ENCODE results near the gene SEC11C. TPM values are rescaled to one million over a fixed set of nuclear protein-coding genes. Genes with fewer than 3 reads are reported as not detected.

SEC11C gene
- total and polyA plus RNA-seq, 2 of the 8 experiments (the other 6 are each of a cell fraction or from before 2014, with no cell fraction given), result 27.1 to 59.3 TPM

DNA sequence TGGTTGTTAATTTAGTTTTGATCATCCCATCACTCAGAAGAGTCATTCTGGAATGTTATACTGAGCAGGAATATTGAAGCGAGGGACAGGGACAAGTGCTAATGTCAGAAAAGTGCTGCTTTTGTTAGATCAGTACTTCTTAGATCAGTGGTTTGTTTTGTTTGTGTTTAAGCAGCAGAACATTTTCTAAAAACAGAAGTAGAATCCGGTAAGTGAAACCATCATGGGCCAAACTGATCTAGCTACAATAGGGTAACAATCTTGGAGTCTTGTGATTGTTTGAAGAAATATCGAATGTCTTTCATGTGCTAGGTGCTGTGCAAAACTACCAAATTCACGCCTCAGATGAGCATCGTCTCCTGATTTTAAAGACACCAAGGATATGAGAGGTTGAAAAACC, 45.1 kb upstream of the SEC11C start:
- no peak overlapping the region for H3K4me3 ChIP-seq (ENCODE audit: extremely low read depth in 1 of 4, insufficient read depth in 2 of 4, low read depth in 3 of 4, low read length in 4 of 4)
- no peak overlapping the region for H4K5ac ChIP-seq (ENCODE audit: insufficient read length, low read depth, low read length)
- no peak overlapping the region for H2BK5ac ChIP-seq (ENCODE audit: low read depth, low read length)
- H4K20me1 ChIP-seq (replicated peaks in 1 of 2; ENCODE audit: control insufficient read depth in 1 of 2, insufficient read depth in 2 of 2, low read length in 2 of 2), result no peaks in the 10 kb centered on the region
- no peaks in the 10 kb centered on the region for H3K23me2 ChIP-seq (ENCODE audit: low read depth, low read length)
- H2BK20ac ChIP-seq (ENCODE audit: low read length), result no peak overlapping the region
- H2AK5ac ChIP-seq (ENCODE audit: low read depth, low read length), result no peak overlapping the region
- H3K23ac ChIP-seq (ENCODE audit: insufficient read length), result no peak overlapping the region
- H4K8ac ChIP-seq (ENCODE audit: extremely low read depth, insufficient read depth, low read length), result no peak overlapping the region
- no peak overlapping the region for H3K56ac ChIP-seq (replicated peaks; ENCODE audit: insufficient read length, low read depth, low read length)
- no peak overlapping the region for H3K14ac ChIP-seq (ENCODE audit: insufficient read length)
- no peak overlapping the region for H3K4me2 ChIP-seq (ENCODE audit: insufficient read depth in 1 of 2, low read depth in 2 of 2, low read length in 2 of 2)
- H3K79me1 ChIP-seq (ENCODE audit: low read depth, low read length), result no peaks in the 10 kb centered on the region
- H3K18ac ChIP-seq (ENCODE audit: extremely low read depth, low read length), result no peak overlapping the region
- no peak overlapping the region for H2BK12ac ChIP-seq (ENCODE audit: low read depth, low read length)
- no peaks in the 10 kb centered on the region for H3K9me3 ChIP-seq (ENCODE audit: insufficient read depth in 2 of 2, low read depth in 1 of 2, low read length in 1 of 2)
- no peak overlapping the region for H4K91ac ChIP-seq (replicated peaks; ENCODE audit: insufficient read length, low read length)
- H3K27me3 ChIP-seq (replicated peaks in 1 of 4; ENCODE audit: control insufficient read depth in 3 of 4, extremely low read depth in 1 of 4, insufficient read depth in 3 of 4, low read length in 3 of 4), result peaks cover 0 to 2% (median 0%) of the 10 kb centered on the region in 4 experiments; a peak in 1 of 7 replicates
- H3K9ac ChIP-seq (replicated peaks in 1 of 4; ENCODE audit: extremely low read depth in 1 of 4, low read depth in 3 of 4, low read length in 3 of 4), result no peak overlapping the region
- peaks cover 0 to 6% (median 3%) of the 10 kb centered on the region in 4 experiments; a peak in 4 of 7 replicates for H3K4me1 ChIP-seq (replicated peaks in 1 of 4; ENCODE audit: control insufficient read depth in 3 of 4, insufficient read depth in 4 of 4, low read length in 3 of 4)
- no peak overlapping the region for H3K4ac ChIP-seq (replicated peaks; ENCODE audit: insufficient read length, low read depth, low read length)
- no peak overlapping the region for H2BK120ac ChIP-seq (replicated peaks; ENCODE audit: low read depth, low read length)
- H2AFZ ChIP-seq (ENCODE audit: low read length), result no peak overlapping the region
- ChIA-PET CTCF (ENCODE audit: partially characterized antibody) (interaction anchor here (0.5 to 2.2 kb wide), 4 partner anchors 10 to 868 kb away, joined by 3 to 10 read pairs (median 4); no protein-coding TSS in a partner anchor), POLR2A (ENCODE audit: partially characterized antibody) (no interaction called here)
- DNase-seq (ENCODE audit: low read depth in 1 of 2, low spot score in 2 of 2), result no peak
- 88% methylated on average over 5 of the region's 5 CpGs; no CpG with 5 or more reads in 1 of the 2 experiments for WGBS, 2 experiments (ENCODE audit: extremely low coverage in 1 of 2, insufficient coverage in 1 of 2, insufficient read length in 1 of 2, insufficient replicate concordance in 2 of 2, low coverage in 1 of 2, low lambda C conversion rate in 2 of 2, missing lambda C conversion rate in 1 of 2)
- no peaks in the 10 kb centered on the region for H3K36me3 ChIP-seq (ENCODE audit: control insufficient read depth in 2 of 4, insufficient read depth in 4 of 4, low read length in 3 of 4)
- H2BK15ac ChIP-seq (ENCODE audit: low read length), result no peak overlapping the region
- no peaks in the 10 kb centered on the region for H3K79me2 ChIP-seq (ENCODE audit: control insufficient read depth in 1 of 2, insufficient read depth in 2 of 2, low read length in 2 of 2)
- no peak overlapping the region for H3K27ac ChIP-seq (ENCODE audit: low read depth, low read length)
- FAIRE-seq, result no peak
- TF ChIP-seq SP1 (IDR thresholded peaks at IDR 0.05; ENCODE audit: low read depth, low read length), result no peak
- no peak for TF ChIP-seq FOSL1 (IDR thresholded peaks at IDR 0.05; ENCODE audit: insufficient read depth, low read depth, low read length)
- TF ChIP-seq, protein P1, sequence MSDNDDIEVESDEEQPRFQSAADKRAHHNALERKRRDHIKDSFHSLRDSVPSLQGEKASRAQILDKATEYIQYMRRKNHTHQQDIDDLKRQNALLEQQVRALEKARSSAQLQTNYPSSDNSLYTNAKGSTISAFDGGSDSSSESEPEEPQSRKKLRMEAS (IDR thresholded peaks at IDR 0.05), result no peak
- TF ChIP-seq, protein P2, sequence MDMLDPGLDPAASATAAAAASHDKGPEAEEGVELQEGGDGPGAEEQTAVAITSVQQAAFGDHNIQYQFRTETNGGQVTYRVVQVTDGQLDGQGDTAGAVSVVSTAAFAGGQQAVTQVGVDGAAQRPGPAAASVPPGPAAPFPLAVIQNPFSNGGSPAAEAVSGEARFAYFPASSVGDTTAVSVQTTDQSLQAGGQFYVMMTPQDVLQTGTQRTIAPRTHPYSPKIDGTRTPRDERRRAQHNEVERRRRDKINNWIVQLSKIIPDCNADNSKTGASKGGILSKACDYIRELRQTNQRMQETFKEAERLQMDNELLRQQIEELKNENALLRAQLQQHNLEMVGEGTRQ (IDR thresholded peaks at IDR 0.05; ENCODE audit: low read length), result no peak
